VCaP (cell line): ENCODE results near the gene CMIP.

Experiments used
- H3K27ac ChIP-seq: fragments of 450-650 bp; 2 replicates; pipeline ENCODE4 v1.5.1; 2017
- TF ChIP-seq, protein P1 (sequence below): fragments of 450-650 bp; conservative IDR thresholded peaks from 2 replicates; pipeline ENCODE4 v1.5.1; 2017; ENCODE audit warnings: mild to moderate bottlenecking, moderate library complexity

CMIP gene

DNA sequence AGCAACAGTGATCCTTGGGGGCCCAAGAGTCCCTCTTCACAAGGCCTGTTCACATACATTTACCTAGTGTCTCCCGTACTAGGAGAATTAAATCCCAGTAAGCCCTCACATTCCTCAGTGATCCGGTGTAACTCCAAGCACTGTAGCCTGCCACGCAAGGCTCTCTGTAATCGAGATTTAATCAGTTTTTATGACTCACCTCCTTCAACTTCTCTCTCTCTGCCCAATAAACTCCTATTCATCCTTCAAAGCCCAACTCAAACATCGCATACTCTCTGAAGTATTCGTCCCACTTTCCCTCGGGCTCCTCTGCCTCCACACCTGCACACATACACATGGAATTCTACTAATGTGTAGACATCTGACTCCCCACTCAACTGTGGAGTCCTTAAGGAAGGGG, 141.8 kb downstream of the CMIP start:
- TF ChIP-seq, protein P1, sequence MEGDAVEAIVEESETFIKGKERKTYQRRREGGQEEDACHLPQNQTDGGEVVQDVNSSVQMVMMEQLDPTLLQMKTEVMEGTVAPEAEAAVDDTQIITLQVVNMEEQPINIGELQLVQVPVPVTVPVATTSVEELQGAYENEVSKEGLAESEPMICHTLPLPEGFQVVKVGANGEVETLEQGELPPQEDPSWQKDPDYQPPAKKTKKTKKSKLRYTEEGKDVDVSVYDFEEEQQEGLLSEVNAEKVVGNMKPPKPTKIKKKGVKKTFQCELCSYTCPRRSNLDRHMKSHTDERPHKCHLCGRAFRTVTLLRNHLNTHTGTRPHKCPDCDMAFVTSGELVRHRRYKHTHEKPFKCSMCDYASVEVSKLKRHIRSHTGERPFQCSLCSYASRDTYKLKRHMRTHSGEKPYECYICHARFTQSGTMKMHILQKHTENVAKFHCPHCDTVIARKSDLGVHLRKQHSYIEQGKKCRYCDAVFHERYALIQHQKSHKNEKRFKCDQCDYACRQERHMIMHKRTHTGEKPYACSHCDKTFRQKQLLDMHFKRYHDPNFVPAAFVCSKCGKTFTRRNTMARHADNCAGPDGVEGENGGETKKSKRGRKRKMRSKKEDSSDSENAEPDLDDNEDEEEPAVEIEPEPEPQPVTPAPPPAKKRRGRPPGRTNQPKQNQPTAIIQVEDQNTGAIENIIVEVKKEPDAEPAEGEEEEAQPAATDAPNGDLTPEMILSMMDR, result no peak
- H3K27ac ChIP-seq, result no peak overlapping the region

GRCh38 chr16:81586977-81587625, 142.5 kb downstream of the CMIP start:
- H3K27ac ChIP-seq, result no peak overlapping the region
- TF ChIP-seq, protein P1, result no peak

GRCh38 chr16:81587626-81588160, 143.1 kb downstream of the CMIP start:
- H3K27ac ChIP-seq, result no peak overlapping the region
- TF ChIP-seq, protein P1, result no peak

DNA sequence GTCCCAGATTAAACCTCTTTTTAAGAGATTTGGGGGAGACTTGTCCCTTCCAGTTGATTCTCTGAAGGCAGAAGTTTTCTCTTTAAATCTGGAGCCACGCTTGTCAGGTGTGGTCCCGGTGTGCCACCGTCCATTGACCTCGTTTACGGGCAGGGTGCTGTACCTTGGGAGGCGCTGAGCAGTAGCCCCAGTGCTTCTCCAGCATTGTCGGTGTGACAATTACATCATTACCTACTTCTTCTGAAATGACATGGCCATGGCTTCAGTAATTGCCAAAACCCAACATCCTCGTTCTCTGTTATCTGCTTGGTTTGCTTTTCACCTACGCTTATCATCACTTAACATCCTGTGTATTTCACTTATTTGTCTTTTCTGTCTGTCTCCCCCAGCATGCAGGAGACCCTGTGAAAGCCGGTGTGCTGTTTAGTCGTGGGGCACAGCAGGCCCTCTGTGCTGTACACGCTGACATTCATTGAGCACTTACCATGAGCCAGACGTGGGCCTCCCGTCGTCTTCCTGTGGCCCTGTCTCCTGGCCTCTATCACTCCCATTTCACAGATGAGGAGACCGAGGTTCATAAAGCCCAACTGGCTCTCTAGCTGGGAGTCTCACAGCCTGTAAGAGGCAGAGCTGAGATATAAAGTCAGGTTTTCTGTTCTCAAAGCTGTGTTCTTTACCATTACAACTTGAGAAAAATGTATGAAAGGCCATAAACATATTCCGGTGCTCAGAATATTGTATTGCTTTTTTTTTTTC, 143.9 kb downstream of the CMIP start:
- H3K27ac ChIP-seq, result no peak overlapping the region
- TF ChIP-seq, protein P1, result no peak

- TF ChIP-seq, protein P1, result no peak
- no peak overlapping the region for H3K27ac ChIP-seq
Measured at GRCh38 chr16:81589975-81590650, 145.5 kb downstream of the CMIP start.

- H3K27ac ChIP-seq, result no peak overlapping the region
- TF ChIP-seq, protein P1, result no peak
Measured at GRCh38 chr16:81590714-81591544, 146.3 kb downstream of the CMIP start.

GRCh38 chr16:81591545-81591870, 146.9 kb downstream of the CMIP start:
- H3K27ac ChIP-seq, result no peak overlapping the region
- TF ChIP-seq, protein P1, result no peak
